CD4-positive, alpha-beta T cell treated with Interleukin-4 for 1 hour (primary cell): ENCODE results near the gene UPB1.
"Not testable (repeated sequence)": the region's sequence is repeated elsewhere in the genome, so short reads cannot be mapped to it uniquely, and the experiment has no call there.

Source experiments
- DNase-seq, 2 donors: peaks; one replicate each; pipeline ENCODE4 v3.0.0-alpha.2; 2020 to 2022

Gene UPB1

GRCh38 chr22:24506802-24507438 is 11.8 kb downstream of the UPB1 start:
- no peak for DNase-seq

GRCh38 chr22:24507716-24508115 is 12.6 kb downstream of the UPB1 start:
- DNase-seq, result no peak

GRCh38 chr22:24510637-24511625 is 15.8 kb downstream of the UPB1 start:
- peak in 1 of 2 donors; percentile 23 for DNase-seq

GRCh38 chr22:24512043-24512442 is 16.9 kb downstream of the UPB1 start:
- peak in 1 of 2 donors; percentile 56 for DNase-seq

- DNase-seq, result no peak
These were observed 18.5 kb downstream of the UPB1 start for GRCh38 chr22:24513378-24514240.

- DNase-seq, result peak in 1 of 2 donors; percentile 15
These were observed 19.3 kb downstream of the UPB1 start for GRCh38 chr22:24514241-24515026.

- no peak for DNase-seq
These were observed 19.9 kb downstream of the UPB1 start for GRCh38 chr22:24515027-24515338.

GRCh38 chr22:24516301-24516737 is 21.2 kb downstream of the UPB1 start:
- DNase-seq, result peak in 1 of 2 donors; percentile 40

GRCh38 chr22:24517446-24517845 is 22.3 kb downstream of the UPB1 start:
- no peak for DNase-seq

GRCh38 chr22:24518228-24518627 is 23.1 kb downstream of the UPB1 start:
- no peak for DNase-seq

- DNase-seq, result no peak
These were observed 23.8 kb downstream of the UPB1 start for GRCh38 chr22:24518771-24519485.

GRCh38 chr22:24519496-24519895 is 24.4 kb downstream of the UPB1 start:
- DNase-seq, result no peak

GRCh38 chr22:24521791-24522245 is 26.7 kb downstream of the UPB1 start:
- DNase-seq, result peak; percentile 42 to 47

GRCh38 chr22:24523873-24524272 is 28.7 kb downstream of the UPB1 start:
- DNase-seq, result no peak

- peak; percentile 81 to 85 for DNase-seq
These were observed 30.4 kb downstream of the UPB1 start for GRCh38 chr22:24525416-24526037.

GRCh38 chr22:24526191-24526590 is 31.1 kb downstream of the UPB1 start:
- no peak for DNase-seq

- no peak for DNase-seq
These were observed 34.8 kb downstream of the UPB1 start for GRCh38 chr22:24529898-24530297.

- DNase-seq, result not testable (repeated sequence)
These were observed 35.8 kb downstream of the UPB1 start for GRCh38 chr22:24530968-24531367.

GRCh38 chr22:24532075-24532474 is 36.9 kb downstream of the UPB1 start:
- DNase-seq, result no peak

- no peak for DNase-seq
These were observed 40.2 kb downstream of the UPB1 start for GRCh38 chr22:24535348-24535747.

- DNase-seq, result no peak
These were observed 41.0 kb downstream of the UPB1 start for GRCh38 chr22:24536089-24536488.
